ENCODE measurements around the gene LIN7C.

The LIN7C gene

DNA sequence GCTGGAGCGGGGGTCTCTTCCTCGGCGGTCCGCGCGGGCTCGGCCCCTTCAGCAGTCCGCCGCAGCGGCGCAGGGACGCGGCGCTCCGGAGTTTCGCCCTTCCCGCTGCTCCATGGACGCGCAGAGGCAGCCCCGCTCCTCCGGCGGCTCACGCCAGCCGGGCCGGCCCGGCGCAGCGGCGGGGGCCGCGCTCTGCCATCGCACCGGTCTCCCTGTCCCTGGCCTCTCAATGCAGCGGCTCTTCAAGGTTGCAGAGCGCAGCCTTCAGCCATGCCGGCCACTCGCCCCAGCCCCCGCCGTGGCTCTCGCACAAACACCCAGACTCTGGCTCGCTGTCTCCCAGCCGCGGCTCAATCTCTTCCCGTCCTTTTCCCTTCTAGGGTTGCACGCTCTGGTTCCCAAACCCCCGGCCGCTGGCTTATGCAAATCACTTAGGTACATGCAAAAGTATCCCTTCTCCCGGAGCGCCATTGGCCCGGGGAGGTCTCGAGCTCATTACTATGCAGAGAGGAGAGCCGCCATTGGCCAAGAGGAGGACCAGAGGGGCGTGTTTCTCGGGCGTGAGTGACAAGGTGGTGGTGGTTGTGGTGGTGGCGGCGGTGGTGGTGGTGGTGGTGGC lies 34.1 kb downstream of the LIN7C start, which contains the start of gene LGR4:
TSS of gene LGR4 (minus strand) at position 393 of the 619 bp plus-strand sequence. CDS start 488 bp downstream, outside the sequence.
- peak within 1 kb of the TSS; percentile 54 to 92 (median 84) for H3K27ac ChIP-seq
- H3K4me3 ChIP-seq, result peak within 1 kb of the TSS; percentile 65 to 91 (median 80)

DNA sequence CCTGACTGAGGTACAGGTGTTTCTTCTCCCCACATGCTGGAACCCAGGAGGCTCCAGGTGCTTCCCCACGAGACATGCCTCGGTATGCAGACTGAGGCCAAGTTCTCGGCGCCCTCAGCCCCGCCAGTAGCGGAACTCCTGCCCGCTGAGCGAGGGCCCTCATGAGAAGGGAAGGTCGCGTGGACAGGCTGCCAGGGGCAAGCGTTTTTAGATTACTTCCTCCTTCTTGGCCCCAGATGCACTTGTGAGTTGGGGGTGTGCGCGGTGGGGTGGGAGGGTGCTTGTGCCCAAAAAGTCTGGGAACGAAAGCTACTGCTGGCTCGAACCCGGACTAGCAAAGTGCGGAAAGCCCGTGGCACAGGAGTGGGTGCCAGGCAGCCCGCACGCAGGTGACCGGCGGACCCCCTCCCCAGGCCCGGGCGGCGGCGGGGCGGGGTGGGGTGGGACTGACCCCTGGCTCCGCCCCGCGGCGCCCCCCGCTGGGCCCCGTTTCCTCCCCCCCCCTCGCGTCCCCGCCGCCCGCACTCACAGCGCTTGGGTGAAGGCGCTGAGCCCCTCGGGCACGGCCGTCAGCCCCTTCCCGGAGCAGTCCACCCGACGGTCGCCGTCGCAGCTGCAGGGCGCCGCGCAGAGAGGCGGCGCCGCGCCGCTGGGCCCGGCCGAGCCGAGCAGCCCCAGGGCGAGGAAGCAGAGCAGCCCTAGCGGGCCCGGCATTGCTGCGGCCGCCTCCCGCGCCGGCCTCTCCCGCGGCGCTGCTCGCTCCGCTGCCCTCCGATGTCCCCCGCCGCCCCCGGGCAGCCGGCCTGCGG lies 34.8 kb downstream of the LIN7C start:
- H3K27ac ChIP-seq, result peak overlapping the region; percentile 54 to 92 (median 84)

DNA sequence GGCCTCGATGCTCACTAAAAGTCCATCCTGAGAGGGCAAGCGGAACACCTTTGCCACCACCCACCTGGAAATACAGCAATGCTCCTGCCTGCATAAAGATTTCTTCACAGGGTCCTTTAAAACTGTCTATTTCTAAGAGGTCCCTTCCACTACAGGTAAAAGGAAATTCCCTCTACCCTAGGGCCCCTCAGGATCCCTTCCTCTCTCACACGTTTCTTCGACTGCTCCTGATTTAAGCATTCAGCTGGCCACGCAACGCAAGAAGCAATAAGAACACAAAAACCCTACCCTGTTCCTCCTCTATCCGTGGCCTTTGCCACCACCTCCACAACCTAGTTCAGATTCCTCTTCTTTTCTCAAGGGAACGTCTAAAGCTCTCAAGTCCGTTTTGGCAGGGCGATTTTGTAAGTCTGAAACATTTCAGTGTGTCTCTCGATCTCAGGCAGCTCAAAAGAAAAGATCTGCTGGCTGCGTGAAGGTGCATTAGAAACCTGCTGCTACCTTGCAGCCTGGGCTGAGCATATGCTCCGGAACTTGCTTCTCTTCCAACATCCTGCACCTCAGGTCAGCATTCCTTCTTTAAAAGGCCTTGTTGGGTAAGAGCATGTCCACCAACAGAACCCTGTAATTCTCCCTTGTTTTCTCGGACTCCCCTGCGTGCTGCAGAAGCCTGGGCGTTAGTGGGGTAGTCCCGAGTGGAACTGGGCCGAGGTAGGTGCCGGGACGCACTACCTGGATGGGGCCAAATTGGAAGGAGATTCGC lies 35.6 kb downstream of the LIN7C start:
- Histone ChIP-seq H3K27ac (peak overlapping the region in 20 of 21 experiments; percentile 60 to 92 (median 84)), H3K4me3 (peak overlapping the region; percentile 65 to 91 (median 80))

More for the DNA sequence above, 34.8 kb downstream of the LIN7C start:
- peak overlapping the region; percentile 65 to 91 (median 80) for H3K4me3 ChIP-seq

DNA sequence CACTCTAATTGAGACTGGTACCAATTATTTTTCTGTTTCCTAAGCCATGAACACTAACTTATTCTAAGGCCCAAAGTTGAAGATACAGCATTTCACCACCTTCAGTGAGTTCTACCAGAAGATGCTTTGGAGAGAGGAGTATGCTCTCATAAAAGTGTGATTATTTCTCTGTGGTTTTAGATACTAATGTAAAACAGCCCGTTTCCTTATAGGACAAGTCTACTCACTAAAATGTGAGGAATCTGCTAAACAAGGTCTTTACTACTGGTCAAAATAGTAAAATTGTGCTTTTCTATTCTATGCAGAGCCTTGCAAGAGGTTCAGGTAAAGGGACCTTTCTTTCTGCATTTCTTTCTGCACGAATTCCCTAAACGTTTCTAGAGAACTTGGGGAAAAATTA lies 36.4 kb downstream of the LIN7C start:
- Histone ChIP-seq H3K27ac (peak overlapping the region in 12 of 21 experiments; percentile 26 to 92 (median 48)), H3K4me3 (peak overlapping the region; percentile 65 to 91 (median 80))

DNA sequence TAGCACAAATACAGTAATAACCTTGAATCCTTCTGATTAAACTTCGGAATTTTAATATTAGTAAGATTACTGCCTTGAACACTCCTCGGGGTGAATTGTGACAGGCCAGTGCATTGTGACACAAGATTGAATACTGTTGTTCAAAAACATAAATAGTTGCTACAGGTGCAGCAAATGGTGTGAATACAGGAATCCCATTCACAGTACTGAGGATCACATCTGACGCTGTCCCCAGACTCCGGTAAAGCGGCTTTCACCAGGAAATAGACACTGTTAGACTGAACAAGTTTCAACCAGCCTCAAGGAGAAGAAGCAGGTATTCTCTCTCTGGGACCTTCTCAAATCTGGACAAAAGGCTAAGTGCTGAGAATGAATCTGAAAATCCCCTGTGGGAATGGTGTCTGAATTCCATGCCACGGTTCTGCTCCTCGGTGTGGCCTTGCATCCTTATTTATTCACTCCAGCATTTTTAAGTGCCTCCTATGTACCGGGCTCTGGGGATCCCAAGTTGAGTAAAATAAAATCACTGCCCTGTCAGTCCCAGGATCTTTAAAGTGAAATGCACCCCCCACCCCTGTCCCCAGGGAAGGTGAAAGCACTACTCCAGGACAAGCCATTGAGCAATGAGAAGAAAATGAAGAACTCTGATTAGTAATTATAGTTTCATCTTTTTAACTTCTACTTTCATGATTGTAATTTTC lies 37.4 kb downstream of the LIN7C start:
- Histone ChIP-seq H3K27ac (peak overlapping the region in 18 of 21 experiments; percentile 6 to 92 (median 53)), H3K4me3 (peak overlapping the region in 6 of 7 experiments; percentile 0 to 91 (median 80))

DNA sequence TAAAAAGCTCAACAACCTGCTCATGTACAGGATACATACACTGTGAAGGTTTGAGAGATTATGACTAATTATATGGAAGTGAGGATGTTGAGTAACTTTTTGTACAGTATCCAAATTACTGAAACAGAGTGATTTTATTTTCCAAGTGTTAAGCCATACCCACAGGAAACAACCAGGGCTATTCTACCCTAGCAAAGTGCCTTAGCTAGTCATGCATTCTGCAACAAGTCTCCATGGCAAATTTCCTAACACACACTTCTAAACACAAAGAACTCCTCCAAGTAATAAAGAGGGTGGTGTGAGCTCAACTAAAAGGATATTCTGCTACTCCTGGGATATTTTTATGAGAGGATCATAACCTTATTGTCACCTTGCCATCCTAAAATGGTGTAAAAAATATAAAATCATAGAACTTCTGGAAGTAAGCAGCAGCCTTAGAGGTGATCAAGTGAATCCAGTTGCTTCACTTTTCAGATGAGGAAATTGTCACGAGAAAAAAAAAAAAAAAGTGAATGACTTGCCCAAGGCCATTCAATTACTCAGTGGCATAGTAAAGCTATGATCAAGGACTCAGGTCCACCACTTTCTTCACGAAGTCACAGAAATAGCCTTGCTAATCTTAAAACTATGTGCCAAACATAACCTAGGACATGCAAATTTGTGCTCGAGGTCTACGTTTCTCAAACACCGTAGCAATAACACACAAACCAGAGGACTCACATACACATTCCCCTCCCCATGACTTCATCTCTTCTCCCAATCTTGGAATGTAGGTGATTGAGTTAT lies 38.2 kb downstream of the LIN7C start:
- peak overlapping the region in 4 of 7 experiments; percentile 12 to 91 (median 80) for H3K4me3 ChIP-seq
- H3K27ac ChIP-seq, result peak overlapping the region in 15 of 21 experiments; percentile 16 to 92 (median 55)

DNA sequence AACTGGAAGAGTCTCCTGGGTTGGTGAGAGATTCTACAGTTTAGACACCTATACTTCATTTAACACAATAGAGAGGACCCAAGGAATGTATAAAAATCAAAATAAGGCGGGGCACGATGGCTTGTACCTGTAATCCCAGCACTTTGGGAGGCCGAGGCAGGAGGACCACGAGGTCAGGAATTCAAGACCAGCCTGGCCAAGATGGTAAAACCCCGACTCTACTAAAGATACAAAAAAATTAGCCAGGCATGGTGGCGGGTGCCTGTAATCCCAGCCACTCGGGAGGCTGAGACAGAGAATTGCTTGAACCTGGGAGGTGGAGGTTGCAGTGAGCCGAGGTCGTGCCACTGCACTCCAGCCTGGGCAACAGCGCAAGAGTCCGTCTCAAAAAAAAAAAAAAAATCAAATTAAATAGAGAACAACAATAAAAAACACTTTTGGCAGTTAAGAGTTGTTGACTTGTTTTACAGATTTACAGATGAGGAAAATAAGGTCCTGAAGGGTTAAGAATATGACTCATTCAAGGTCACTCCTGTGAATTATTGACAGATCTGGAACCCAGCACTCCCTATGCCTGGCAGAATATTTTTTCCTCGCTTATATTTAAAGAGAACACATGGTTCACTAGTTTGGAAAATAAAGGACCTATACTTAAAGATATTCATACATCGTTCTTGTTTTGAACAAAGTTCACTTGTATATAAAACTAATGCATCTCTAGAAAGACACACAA lies 39.2 kb downstream of the LIN7C start:
- Histone ChIP-seq H3K4me3 (no peak overlapping the region), H3K27ac (peak overlapping the region in 9 of 21 experiments; percentile 5 to 69 (median 47))

DNA sequence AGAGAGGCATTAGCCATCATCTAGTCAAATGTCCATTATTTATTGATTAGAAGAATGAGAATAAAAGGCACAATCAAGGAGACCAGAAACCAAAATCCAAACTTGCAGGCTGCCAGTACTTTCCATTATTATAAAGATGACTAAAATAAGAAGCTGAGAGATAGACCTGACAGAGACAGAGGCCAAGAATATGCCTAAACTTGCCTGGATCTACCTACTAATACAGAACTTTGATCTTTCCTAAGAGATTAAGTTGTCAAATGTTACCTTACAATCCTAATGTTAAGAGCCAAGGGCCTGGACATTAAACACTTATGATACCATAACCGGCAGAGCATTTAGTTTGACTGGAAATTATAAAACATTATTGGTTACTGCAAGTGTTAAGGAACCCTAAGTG lies 40.2 kb downstream of the LIN7C start:
- Histone ChIP-seq H3K4me3 (no peak overlapping the region), H3K27ac (peak overlapping the region in 7 of 21 experiments; percentile 1 to 69 (median 36))

DNA sequence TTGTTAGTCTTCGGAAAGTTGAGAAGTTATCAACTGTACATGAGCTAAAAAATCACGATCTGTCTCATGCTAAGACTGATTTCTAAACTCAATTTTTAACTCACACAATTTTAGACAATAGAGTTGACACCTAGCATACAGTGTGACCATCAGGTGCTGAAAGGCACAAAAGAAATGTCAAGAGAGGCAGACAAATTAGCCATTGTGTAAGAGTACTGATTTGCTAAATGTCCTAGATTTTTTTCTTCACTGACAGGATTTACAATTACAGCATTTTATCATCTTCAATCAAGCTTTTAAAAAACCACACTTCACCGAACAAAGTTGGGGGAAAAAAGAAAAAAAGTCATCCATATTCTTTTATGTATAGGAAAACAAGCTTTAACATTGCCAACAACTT lies 40.9 kb downstream of the LIN7C start:
- Histone ChIP-seq H3K27ac (peak overlapping the region in 14 of 21 experiments; percentile 1 to 74 (median 37)), H3K4me3 (peak overlapping the region in 1 of 7 experiments; percentile 5)

DNA sequence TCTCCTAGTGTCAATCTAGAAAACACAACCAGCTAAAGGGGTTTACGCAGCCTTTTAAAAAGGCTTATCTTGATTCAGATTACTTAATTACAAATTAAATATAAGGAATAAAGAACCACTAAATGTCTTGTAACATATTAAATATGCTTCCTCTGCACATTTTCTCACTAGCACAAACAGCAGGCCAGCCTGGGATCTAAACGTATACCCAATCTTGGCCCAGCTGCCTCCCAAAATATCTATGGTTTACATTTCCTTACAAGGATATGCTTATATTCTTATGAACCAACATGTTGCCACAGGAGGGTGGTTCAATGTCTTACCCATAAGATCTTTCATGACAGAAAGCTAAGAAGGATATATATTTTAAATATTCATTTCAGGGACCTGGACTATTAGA lies 41.7 kb downstream of the LIN7C start:
- Histone ChIP-seq H3K4me3 (no peak overlapping the region), H3K27ac (peak overlapping the region in 14 of 21 experiments; percentile 1 to 74 (median 46))

DNA sequence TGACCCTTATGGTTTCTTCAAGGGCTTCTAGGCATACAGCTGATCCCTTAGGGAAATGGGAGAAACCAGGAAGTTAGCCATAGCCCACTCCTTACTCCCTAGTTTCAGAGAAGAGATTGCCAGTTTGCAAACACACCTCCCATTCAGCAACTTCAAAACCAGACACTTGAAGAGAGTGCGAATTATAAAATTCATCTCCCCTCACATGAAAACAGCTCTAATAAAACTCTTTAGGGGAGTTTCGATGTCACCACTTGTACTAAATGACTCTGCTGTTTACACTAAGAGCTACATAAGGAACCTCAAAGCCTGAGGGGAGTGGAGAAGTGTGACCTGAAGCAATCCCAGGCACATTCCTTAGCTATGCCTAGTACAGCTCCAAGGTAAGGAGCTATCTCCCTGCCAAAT lies 42.3 kb downstream of the LIN7C start:
- Histone ChIP-seq H3K4me3 (no peak overlapping the region), H3K27ac (peak overlapping the region in 14 of 21 experiments; percentile 8 to 74 (median 50))

DNA sequence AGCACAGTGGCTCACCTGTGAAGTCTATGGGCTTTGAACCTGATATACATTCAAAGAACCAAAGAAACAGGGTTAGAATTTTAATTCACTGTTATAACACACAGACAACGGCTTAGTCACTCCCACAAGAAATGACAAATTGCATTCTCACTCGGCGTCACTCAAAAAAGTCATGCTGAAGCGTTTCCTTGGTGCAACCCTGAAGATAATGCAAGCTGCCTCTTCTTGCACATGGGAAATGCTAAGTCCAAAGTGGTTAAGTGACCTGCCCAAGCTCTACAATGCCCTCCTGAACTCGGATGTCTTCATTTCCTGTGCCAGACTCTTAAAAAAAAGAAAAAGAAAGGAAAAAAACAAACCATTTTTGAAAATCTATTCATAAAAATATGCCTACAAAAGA lies 44.0 kb downstream of the LIN7C start:
- H3K27ac ChIP-seq, result no peak overlapping the region

DNA sequence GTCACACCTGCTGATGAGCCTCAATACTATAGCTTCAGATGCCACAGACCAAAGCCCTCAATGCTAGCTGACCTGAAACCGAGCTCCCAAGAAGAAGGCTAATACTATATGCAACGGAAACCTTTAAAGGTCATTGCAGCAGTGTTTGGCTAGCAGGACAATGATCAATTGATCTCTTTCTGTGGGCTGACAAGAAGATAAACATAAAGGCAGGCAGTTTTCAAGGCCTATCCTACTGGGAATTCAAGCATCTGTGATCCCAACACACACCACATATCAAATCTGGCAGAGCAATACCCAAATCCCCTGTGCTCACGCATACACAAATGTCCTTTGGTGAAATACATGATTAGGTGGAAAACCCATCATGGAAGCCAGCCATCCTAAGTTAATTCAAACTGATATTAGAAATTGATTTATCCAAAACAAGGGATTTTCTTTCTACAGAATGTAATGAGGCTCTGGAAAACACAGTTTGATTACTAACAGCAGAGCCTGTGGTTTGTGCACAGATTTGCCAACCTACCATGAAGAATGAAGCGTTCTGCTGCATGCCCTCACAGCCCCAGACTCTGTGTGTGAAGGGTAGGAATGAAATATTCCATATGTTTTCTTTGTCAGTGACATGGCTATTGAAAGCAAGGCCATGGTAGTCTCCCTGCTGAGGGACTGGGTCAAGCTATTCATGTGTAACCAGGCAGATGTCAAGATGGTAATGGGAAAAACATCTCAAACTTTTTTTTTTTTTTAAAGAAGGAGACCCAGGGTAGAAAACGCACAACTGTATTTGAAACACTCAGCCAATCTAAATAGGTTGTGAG lies 46.2 kb downstream of the LIN7C start:
- Histone ChIP-seq H3K27ac (peak overlapping the region in 1 of 21 experiments; percentile 19), H3K4me3 (no peak overlapping the region)

More for the DNA sequence above, 44.0 kb downstream of the LIN7C start:
- no peak overlapping the region for H3K4me3 ChIP-seq

DNA sequence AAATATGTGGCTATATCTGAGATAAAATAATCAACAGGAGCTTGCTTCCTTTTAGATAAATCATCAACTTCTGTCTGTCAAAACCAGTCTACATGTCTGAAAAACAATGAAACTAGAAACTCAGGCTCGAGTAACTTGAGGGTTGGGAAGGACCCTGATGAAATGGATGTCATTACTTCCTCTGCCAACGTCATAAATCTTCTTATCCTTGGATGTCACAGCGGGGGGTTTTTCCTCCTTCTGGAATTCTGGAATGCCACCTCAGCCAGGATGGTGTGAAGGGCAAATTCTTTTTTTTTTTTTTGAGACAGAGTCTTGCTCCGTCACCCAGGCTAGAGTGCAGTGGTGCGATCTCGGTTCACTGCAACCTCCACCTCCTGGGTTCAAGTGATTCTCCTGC lies 47.4 kb downstream of the LIN7C start:
- Histone ChIP-seq H3K27ac (no peak overlapping the region), H3K4me3 (no peak overlapping the region)

DNA sequence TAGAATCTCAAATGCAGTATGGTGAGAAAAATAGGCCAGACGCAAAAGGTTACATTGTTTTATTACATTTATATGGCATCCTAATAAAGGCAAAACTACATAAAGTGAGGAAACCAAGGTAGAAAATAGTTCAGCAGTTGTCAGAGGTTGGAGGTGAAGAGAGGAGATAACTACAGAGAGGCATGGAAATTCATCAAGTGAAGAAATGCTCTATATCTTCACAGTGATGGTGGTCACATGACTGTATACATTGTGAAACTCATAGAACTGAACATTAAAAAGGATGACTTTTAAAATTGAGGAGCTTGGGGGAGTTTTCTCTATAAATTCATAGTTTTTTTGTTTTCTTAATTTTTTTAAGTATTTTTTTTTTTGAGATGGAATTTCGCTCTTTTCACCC lies 48.4 kb downstream of the LIN7C start:
- no peak overlapping the region for H3K4me3 ChIP-seq
- H3K27ac ChIP-seq, result no peak overlapping the region

DNA sequence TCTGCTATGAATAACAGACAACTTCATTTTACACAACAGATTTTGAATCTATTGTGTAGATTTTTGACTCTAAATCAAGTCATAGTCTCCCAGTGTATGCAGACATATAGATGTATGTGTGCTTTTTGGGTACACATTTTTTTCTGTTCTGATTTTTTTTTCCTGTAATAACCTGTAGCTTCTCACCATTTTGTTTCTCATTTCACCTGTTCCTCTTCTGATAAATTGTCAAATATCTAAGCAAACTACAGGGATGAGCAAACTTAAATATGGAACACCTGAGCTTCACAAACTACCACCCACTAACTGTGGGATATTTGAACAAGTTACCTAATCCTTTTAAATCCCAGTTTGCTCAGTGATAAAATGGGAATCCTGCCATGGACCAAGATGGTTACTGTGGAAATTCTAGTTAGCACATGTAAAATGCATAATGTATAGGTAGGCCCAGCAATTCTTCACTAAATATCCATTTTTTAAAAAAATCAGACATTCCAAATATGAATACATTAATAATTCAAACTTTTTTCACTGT lies 49.7 kb downstream of the LIN7C start:
- peak overlapping the region in 2 of 21 experiments; percentile 24 to 46 for H3K27ac ChIP-seq
- H3K4me3 ChIP-seq, result no peak overlapping the region
